GM18498 (cell line): ENCODE measurements around the gene ATF6B.
"Not testable (repeated sequence)": the region's sequence is repeated elsewhere in the genome, so short reads cannot be mapped to it uniquely, and the experiment has no call there.

Source experiments
- ATAC-seq: cut with Tn5 transposase; IDR thresholded peaks from one replicate; pipeline ENCODE4 v1.9.1; 2021; ENCODE audit warnings: mild to moderate bottlenecking, moderate library complexity; ENCODE audit not compliant: unreplicated experiment

The ATF6B gene

GRCh38 chr6:32108727-32109113, 19.3 kb downstream of the ATF6B start:
- ATAC-seq: no peak

DNA sequence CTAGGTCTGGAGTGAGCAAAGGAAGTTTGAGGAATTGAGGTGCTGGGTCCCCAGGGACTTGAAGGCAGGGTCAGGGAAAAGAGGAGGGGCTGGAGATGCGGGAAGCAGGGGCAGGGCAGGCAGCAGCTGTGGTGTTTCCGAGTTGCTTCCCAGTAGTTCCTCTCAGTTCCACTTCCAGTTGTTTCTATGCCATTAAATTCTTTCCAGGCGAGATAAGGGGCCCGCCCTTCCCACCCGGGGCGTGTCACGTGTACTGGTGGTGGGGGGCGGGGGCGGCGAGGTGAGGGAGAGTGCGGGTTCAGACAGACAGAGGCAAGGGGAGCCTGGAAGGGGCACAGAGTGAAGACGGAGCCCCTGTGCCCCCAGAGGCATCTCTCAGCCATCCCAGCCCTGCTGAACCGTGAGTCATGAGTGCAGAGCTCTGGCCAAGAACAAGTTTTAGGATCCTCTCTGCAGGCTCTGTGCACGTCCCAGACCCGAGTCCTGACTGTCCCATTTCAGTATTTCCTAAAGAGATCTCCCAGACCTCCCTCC, 19.9 kb downstream of the ATF6B start:
- no peak for ATAC-seq

DNA sequence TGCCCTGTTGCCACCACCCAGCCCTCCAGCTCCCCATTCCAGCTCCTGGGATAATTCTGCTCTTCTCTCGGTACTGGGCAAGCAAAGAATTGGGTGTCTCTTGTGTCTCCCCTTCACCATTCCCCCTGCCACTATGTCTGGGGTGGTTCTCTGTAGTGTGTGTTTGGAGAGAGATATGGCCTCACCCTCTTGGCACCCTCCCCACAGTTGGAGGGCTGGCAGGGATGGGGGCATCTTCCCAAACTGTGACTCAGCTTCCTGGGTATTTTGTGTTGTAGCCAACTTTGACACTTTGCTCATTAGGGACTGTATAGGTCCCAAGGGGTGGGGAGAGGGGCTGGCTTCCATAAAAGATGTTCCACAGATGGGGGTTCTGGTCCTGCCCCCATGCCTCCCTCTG, 20.6 kb downstream of the ATF6B start:
- no peak for ATAC-seq

- ATAC-seq: no peak
Measured at GRCh38 chr6:32105433-32105832, 22.6 kb downstream of the ATF6B start.

DNA sequence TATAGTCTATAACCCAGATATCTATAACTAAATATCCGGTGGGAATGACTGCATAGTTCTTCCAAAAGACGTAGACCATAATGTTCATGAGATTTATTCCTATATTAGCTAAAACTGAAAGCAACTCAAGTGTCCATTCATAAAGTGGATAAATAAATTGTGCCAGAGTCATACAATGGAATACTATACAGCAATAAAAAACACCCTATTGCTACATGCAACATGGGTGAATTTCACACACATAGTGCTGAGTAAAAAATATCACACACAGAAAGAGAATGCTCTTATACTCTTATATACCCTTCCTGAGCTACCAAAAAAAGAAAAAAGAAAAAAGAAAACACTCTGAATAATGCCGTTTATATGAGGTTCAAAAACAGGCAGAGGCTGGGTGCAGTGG, 25.8 kb downstream of the ATF6B start:
- no peak for ATAC-seq

DNA sequence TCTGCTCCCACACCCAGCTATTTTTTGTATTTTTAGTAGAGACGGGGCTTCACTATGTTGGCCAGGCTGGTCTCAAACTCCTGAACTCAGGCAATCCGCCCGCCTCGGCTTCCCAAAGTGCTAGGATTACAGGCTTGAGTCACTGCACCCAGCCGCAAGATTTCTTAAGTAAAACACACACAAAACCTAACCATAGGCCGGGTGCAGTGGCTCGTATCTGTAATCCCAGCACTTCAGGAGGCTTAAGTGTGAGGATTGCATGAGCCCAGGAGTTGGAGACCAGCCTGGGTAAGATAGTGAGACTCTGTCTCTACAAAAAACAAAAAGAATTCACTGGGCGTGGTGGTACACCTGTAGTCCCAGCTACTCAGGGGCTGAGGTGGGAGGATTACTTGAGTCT, 27.8 kb downstream of the ATF6B start:
- ATAC-seq: not testable (repeated sequence)

- no peak for ATAC-seq
Measured at GRCh38 chr6:32097364-32097763, 30.7 kb downstream of the ATF6B start.

GRCh38 chr6:32096394-32097258, 31.4 kb downstream of the ATF6B start:
- ATAC-seq: no peak

DNA sequence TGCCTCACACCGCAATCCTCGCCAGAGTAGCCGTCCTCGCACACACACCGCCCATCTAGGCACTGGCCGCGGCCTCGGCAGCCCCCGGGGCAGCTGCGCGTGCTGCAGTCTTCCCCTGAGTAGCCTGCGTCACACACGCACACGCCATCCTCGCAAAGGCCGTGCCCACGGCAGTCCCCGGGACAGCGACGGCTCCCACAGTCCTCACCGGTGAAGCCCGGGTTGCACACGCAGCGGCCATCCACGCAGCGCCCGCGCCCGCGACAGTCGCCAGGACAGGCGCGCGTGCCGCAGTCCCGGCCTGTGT, 32.0 kb downstream of the ATF6B start:
- ATAC-seq: no peak

- ATAC-seq: no peak
Measured at GRCh38 chr6:32095338-32096086, 32.5 kb downstream of the ATF6B start.

GRCh38 chr6:32092760-32093497, 35.1 kb downstream of the ATF6B start:
- no peak for ATAC-seq

GRCh38 chr6:32089082-32089828, 38.8 kb downstream of the ATF6B start:
- ATAC-seq: no peak

GRCh38 chr6:32088487-32089049, 39.5 kb downstream of the ATF6B start:
- no peak for ATAC-seq

- ATAC-seq: no peak
Measured at GRCh38 chr6:32087574-32088486, 40.2 kb downstream of the ATF6B start.

DNA sequence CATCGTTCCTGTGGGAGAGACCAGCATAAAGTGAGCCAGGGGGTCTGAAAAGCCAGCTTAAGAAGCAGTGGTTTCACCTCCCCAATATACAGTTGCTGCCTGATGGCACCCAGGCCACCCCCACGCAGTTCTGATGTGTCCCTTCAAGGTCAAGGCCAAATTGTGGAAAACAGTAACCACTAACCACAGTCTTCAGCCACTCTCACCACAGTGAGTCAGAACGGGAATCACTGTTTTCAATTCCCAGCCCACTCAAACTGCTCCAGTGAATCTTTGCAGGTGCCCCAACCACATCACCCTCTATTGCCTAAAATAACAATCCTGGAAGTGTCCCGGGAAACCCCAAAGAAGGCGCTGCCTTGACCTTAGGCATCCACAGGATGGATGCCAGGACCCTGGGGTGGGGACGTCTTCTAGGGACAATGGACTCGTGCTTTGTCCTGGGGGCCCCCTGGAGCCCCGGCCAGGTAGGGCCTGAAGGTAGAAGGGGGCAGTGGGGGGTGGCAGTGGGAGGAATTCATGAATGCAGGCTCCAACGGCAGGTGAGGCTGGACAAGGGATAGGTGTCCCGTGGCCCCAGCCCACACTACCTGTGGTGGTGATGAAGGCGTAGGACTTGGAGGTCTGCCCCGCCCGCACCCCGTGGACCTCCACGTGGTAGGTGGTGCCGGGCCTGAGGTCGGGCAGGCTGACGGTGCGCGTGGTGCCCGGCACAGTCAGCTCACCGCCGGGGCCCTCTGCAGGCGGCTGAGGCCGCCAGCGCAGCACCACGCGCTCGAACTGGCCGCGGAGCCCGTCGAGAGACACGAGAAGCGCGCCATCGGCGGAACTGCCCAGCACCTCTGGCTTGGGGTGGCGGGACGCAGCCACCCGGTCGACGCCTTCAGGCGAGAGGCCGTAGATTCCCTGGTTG, 41.1 kb downstream of the ATF6B start:
- ATAC-seq: no peak

- no peak for ATAC-seq
Measured at GRCh38 chr6:32085759-32086459, 42.1 kb downstream of the ATF6B start.

- ATAC-seq: no peak
Measured at GRCh38 chr6:32084780-32085179, 43.3 kb downstream of the ATF6B start.
